Skeletal muscle satellite cell (primary cell): Measurements from ENCODE around the gene RPS17.
"Not testable (repeated sequence)": the region's sequence is repeated elsewhere in the genome, so short reads cannot be mapped to it uniquely, and the experiment has no call there.

Experiments used
- H3K27me3 ChIP-seq: 2 replicates; pipeline ENCODE4 v1.7.0; 2013; ENCODE audit warnings: low read length; ENCODE audit not compliant: control insufficient read depth, insufficient read depth
- H3K36me3 ChIP-seq: 2 replicates; pipeline ENCODE4 v1.7.0; 2013; ENCODE audit warnings: mild to moderate bottlenecking, control low read depth, low read length; ENCODE audit not compliant: insufficient read depth
- H3K4me1 ChIP-seq: 2 replicates; pipeline ENCODE4 v1.7.0; 2013; ENCODE audit warnings: low read length; ENCODE audit not compliant: control insufficient read depth, insufficient read depth
- H3K4me2 ChIP-seq: 2 replicates; pipeline ENCODE4 v1.7.0; 2013; ENCODE audit warnings: mild to moderate bottlenecking, low read length
- H3K4me3 ChIP-seq: 2 replicates; pipeline ENCODE4 v1.7.0; 2013; ENCODE audit warnings: low read length
- H3K9ac ChIP-seq: 2 replicates; pipeline ENCODE4 v1.7.0; 2013; ENCODE audit warnings: mild to moderate bottlenecking, low read depth, low read length, moderate library complexity
- H3K9me3 ChIP-seq: replicated peaks from 2 replicates; pipeline ENCODE4 v1.7.0; 2013; ENCODE audit warnings: mild to moderate bottlenecking, control low read depth, low read length

RPS17 gene

DNA sequence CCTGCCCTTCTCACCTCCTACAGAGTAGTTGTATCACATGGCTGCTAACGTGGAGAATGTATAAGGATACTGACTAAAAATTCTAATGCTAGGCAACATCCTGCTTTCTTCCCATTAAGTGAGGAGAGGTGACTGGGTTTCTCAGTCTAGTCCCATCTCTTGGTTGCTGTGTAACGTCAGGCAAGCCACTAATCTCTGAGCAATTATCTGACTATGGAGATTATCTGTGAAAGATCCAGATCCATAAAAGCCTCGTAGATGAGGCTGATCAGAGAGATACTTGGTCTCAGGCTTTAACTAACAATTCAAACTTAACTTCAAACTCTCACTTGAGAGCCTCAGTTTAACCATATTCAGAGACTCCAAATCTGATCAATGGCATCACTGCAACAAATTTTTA, 4.7 kb upstream of the RPS17 start:
- Histone ChIP-seq H3K36me3 (peaks cover 1% of the 10 kb centered on the region), H3K9me3 (no peaks in the 10 kb centered on the region), H3K27me3 (no peaks in the 10 kb centered on the region), H3K9ac (no peak overlapping the region), H3K4me1 (peaks cover 10% of the 10 kb centered on the region), H3K4me2 (no peak overlapping the region), H3K4me3 (no peak overlapping the region)

DNA sequence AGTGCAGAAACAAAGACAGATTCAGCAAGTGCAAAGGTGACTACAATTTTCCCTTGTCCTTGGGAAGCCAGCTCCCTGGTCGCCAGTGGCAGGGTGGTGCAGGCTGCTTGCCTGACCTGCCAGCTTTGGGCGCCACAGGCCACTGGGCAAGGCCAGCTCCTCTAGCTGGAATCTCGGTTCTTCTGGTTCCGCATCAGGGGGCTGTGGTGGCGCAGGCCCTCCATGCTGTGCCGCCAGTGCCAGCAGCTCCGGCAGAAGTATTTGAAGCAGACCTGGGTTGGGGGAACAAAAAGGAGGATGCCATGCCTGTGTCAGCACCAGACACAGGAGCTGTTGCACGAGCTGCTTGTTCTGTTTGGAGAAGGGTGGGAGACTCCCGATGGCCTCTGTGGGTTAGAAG, 4.2 kb upstream of the RPS17 start:
- Histone ChIP-seq H3K36me3 (peaks cover 7% of the 10 kb centered on the region), H3K9ac (no peak overlapping the region), H3K4me1 (peaks cover 10% of the 10 kb centered on the region), H3K27me3 (no peaks in the 10 kb centered on the region), H3K4me3 (no peak overlapping the region), H3K9me3 (no peaks in the 10 kb centered on the region), H3K4me2 (no peak overlapping the region)

DNA sequence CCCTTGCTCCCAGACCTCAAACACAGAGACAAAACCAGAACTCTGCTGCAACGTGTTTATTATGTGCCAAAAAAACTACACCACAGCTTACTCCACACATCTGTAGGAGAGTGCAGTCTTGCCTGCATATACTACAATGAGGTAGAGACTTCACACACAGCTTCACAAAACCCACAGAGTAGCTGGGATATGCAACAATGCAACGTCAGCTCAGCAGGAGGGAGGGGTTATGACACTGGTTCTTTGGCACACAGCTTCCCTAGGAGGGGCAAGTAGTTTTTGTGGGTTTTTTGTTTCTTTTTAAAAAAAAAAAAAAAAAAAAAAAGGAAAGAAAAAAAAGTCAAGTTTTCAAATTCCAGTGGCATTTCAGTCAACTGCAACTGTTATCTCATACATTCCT, 2.9 kb upstream of the RPS17 start:
- Histone ChIP-seq H3K4me1 (peaks cover 17% of the 10 kb centered on the region), H3K4me2 (no peak overlapping the region), H3K9me3 (no peaks in the 10 kb centered on the region), H3K36me3 (peaks cover 19% of the 10 kb centered on the region), H3K4me3 (no peak overlapping the region), H3K9ac (no peak overlapping the region), H3K27me3 (no peaks in the 10 kb centered on the region)

DNA sequence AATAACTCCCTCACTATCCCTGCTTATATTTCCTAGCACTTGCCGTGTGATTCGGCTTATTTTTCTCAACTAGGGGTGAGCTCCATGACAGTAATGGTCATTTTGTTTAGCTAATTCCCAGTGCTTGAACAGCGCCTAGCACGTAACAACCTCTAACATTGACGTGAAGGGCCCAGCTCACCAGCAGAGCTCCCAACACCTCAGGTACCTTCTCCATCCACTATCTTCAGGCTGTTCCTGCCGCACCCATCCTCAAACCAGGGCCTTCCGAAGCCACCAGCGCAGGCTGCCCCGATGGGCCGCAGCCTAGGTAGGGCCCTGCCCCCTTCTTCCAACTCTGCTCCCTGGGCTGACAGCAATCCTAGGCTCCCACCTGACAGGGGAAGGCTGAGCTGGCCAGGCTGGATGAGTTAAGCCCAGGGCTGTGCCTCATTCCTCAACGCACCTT, 751 bp upstream of the RPS17 start:
- Histone ChIP-seq H3K4me3 (peak overlapping the region; percentile 98), H3K9ac (peak overlapping the region; percentile 97), H3K9me3 (no peaks in the 10 kb centered on the region), H3K4me2 (peak overlapping the region; percentile 95), H3K27me3 (no peaks in the 10 kb centered on the region), H3K4me1 (peaks cover 28% of the 10 kb centered on the region), H3K36me3 (peaks cover 40% of the 10 kb centered on the region)

DNA sequence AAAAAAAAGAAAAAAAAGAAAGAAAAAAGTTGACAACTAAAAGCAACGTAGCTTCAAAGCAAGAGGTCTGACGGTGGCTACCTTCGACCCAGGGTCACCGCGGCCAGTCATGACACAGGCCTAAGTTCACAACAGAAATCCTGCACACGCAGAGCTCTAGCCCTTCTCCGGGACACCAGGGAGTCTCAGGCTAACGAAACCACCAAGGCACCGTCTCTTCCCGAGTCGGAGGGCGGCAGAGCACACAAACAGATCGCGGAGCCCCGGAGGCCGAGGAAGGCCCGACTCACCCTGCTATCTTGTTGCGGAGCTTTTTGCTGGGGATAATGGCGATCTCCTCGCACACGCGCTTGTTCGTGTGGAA, 584 bp downstream of the RPS17 start:
- no peaks in the 10 kb centered on the region for H3K27me3 ChIP-seq
- H3K9me3 ChIP-seq: no peaks in the 10 kb centered on the region
- peak overlapping the region; percentile 98 for H3K4me3 ChIP-seq
- peak overlapping the region; percentile 92 for H3K4me2 ChIP-seq
- peak overlapping the region; percentile 100 for H3K9ac ChIP-seq
- H3K4me1 ChIP-seq: peaks cover 28% of the 10 kb centered on the region
- H3K36me3 ChIP-seq: peaks cover 50% of the 10 kb centered on the region

DNA sequence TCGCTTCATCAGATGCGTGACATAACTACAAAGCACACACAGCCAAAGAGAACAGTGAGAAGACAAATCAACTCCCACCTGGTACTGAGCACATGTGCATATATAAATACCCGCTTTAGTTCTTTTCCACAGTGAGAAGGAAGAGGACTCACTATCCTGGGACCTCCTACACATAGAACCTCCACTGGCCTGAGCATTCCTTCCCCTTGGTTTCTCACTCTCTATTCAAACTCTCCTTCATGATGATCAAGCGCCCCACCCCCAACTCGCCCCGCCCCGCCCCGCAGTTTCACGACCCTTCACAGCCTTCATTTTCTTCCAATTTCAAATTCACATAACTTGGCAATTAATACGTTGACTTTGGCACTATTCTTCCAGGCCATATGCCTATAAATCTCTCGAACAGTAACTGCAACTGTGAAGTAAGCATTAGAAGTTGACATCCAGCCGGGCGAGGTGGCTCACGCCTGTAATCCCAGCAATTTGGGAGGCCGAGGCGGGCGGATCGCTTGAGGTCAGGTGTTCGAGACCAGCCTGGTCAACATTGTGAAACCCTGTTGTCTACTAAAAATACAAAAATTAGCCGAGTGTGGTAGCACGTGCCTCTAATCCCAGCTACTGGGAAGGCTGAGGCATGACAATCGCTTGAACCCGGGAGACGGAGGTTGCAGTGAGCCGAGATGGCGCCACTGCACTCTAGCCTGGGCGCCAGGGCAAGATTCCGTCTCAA, 1.1 kb downstream of the RPS17 start:
- H3K27me3 ChIP-seq: no peaks in the 10 kb centered on the region
- peak overlapping the region; percentile 100 for H3K9ac ChIP-seq
- peaks cover 28% of the 10 kb centered on the region for H3K4me1 ChIP-seq
- H3K4me3 ChIP-seq: peak overlapping the region; percentile 98
- peaks cover 54% of the 10 kb centered on the region for H3K36me3 ChIP-seq
- H3K9me3 ChIP-seq: no peaks in the 10 kb centered on the region
- H3K4me2 ChIP-seq: peak overlapping the region; percentile 92

DNA sequence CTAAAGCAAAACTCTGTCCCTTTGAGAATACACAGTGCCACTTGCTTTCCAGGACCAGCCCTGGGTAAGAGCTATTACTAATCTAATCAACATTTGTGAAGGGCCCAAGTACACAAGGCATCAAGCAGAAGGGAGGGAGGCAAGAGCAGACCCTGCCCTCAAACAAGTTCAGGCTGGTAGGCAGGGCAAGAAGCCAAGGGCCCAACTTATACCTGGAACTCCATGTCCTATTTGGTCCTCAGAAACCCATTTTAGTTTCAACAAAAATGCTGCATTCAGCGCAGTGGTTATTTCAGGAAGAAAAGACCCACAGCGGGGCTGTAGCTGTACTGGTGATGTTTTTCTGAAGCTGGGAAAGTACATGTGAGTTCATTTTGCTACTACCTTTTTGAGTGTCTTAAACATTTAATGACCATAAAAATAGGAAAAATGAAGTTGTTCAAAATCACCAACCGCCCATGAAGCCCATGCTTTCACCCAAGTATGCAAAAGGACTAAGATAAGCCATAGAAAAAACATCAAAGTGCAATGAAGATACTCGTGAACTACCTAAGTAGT, 2.8 kb downstream of the RPS17 start:
- H3K36me3 ChIP-seq: peaks cover 63% of the 10 kb centered on the region
- peak overlapping the region; percentile 92 for H3K4me2 ChIP-seq
- H3K27me3 ChIP-seq: no peaks in the 10 kb centered on the region
- H3K4me3 ChIP-seq: peak overlapping the region; percentile 98
- no peaks in the 10 kb centered on the region for H3K9me3 ChIP-seq
- peak overlapping the region; percentile 100 for H3K9ac ChIP-seq
- peaks cover 24% of the 10 kb centered on the region for H3K4me1 ChIP-seq

DNA sequence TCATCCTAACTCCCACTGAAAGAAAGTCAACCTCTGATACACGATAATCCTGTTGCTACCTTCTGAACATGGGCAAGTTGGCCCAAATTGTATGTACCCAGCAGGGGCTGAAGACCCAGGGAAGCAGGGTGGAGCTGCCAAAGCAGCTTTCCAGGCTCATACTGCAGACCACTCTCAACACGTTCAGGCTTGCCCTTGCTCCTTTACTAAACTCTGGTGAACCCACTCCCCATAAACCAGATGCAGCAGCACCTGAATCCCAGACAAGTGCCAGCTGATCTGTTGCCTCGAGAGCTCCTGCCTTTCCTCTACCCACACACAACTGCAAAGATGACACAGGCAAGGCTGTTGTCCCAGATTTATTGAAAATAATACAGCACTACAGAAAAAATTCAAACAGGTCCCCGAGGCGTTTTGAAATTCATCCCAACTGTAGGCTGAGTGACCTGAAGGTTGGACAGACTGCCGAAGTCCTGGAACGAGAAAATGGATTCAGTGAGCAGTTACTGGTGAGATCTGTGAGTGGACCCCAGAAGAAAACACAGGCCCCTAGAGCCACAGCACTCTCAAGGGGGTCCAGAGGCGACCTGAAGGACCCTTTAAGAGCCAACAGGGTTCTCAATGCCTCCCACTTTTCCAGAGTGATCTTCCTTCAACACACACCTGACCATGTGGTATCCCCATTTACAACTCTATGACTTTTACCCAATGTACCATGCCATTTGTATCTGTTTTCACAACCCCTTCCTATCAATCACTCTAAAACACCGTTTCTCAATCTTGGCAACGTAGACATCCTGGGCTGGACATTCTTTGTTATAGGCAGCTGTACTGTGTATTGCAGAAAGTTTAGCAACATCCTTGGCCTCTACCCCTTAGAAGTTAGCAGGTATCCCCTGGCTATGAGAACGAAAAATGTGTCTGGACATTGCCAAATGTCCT, 3.6 kb downstream of the RPS17 start:
- Histone ChIP-seq H3K27me3 (no peaks in the 10 kb centered on the region), H3K9ac (no peak overlapping the region), H3K4me3 (no peak overlapping the region), H3K36me3 (peaks cover 63% of the 10 kb centered on the region), H3K4me1 (peaks cover 24% of the 10 kb centered on the region), H3K9me3 (no peaks in the 10 kb centered on the region), H3K4me2 (peak overlapping the region; percentile 92)

DNA sequence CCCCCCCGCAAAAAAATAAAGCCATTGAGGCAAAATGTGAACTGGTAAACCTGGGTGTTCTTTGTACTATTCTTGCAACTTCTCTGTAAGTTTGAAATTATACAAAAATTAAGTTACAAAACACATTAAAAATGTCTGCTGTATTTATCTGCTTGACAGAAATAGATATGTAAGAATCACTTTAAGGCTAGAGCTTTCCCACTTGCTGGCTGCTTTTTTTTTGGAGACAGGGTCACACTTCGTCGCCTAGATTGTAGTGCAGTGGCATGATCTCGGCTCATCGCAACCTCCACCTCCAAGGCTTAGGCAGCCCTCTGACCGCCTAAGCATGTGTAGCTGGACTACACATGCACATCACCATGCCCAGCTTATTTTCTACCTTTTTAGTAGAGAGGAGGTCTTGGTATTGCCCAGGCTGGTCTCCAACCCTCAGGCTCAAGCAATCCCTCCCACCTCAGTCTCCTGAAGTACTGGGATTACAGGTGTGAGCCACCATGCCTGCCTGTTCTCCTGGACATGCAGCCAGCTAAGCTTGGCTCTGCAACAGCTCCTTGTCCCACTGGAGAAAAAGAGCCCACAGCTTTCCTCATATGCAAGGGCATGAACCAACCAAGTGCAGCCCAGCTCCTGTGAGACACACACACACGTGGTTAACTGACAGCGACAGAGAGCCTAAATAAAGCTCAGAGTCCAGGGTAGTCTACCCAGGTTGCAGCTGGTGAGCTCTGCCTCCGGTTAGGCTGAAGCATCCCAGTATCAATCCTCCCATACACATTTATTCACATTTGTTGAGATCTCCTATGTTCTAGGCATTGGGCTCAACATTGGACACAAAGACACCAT, 4.5 kb downstream of the RPS17 start:
- Histone ChIP-seq H3K4me2 (no peak overlapping the region), H3K4me3 (no peak overlapping the region), H3K36me3 (peaks cover 63% of the 10 kb centered on the region), H3K9me3 (no peaks in the 10 kb centered on the region), H3K9ac (no peak overlapping the region), H3K27me3 (no peaks in the 10 kb centered on the region), H3K4me1 (peaks cover 18% of the 10 kb centered on the region)

DNA sequence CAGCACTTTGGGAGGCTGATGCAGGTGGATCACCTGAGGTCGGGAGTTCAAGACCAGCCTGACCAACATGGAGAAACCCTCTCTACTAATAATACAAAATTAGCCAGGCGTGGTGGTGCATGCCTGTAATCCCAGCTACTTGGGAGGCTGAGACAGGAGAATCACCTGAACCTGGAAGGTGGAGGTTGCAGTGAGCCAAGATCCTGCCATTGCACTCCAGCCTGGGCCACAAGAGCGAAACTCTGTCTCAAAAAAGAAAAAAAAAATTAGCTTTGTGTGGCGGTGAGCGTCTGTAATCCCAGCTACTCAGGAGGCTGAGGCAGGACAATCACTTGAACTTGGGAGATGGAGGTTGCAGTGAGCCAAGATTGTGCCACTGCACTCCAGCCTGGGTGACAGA, 5.1 kb downstream of the RPS17 start:
- not testable (repeated sequence) for H3K4me2 ChIP-seq, H3K4me3 ChIP-seq, H3K9me3 ChIP-seq, H3K27me3 ChIP-seq, H3K9ac ChIP-seq
- Histone ChIP-seq H3K4me1 (peaks cover 18% of the 10 kb centered on the region), H3K36me3 (peaks cover 63% of the 10 kb centered on the region)

DNA sequence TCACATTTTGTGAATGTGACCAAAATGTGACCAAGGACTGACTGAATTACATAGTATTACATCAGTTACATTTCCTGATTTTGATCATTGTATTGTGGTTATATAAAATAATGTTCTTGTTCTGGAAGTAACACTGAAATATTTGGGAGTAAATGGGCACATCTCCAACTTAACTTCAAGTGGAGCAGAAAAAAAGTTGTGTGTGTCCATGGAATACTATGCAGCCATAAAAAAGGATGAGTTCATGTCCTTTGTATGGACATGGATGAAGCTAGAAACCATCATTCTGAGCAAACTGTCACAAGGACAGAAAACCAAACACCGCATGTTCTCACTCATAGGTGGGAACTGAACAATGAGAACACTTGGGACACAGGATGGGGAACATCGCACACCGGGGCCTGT, 5.8 kb downstream of the RPS17 start:
- not testable (repeated sequence) for H3K4me3 ChIP-seq, H3K9me3 ChIP-seq, H3K4me2 ChIP-seq, H3K27me3 ChIP-seq, H3K9ac ChIP-seq
- H3K4me1 ChIP-seq: peaks cover 18% of the 10 kb centered on the region
- peaks cover 56% of the 10 kb centered on the region for H3K36me3 ChIP-seq
